ENCODE results near the gene COLEC11.

DNA sequence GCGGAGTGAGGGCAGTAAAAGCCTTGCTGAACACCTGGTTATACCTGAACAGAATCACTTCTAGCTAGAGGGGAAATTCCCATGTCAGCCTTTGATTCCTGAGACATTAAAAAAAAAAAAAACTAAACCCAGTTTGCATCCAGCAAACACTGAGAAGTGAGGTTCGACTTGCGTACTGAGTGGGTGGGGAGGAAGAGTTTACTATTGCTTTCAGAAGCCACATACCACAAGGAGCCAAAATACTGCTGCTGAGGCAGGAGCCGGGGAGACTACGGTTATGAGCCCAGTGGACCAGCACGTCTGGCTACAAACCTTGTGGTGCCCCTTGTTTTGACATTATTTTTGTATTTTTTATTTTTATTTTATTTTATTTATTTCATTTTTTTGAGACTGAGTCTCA, 2.7 kb downstream of the COLEC11 start:
- TF ChIP-seq CTCF (IDR thresholded peaks at IDR 0.05) (no peak), POLR2A (IDR thresholded peaks at IDR 0.05) (no peak)
